GM04503 (cell line): ENCODE measurements around the gene PCYT1A.
"Not testable (repeated sequence)": the region's sequence is repeated elsewhere in the genome, so short reads cannot be mapped to it uniquely, and the experiment has no call there.

ENCODE experiments used
- DNase-seq: peaks from one replicate; pipeline ENCODE4 v3.0.0-alpha.2; 2012; ENCODE audit warnings: low read depth

The PCYT1A gene

GRCh38 chr3:196192524-196193051, 94.9 kb downstream of the PCYT1A start:
- DNase-seq = no peak

DNA sequence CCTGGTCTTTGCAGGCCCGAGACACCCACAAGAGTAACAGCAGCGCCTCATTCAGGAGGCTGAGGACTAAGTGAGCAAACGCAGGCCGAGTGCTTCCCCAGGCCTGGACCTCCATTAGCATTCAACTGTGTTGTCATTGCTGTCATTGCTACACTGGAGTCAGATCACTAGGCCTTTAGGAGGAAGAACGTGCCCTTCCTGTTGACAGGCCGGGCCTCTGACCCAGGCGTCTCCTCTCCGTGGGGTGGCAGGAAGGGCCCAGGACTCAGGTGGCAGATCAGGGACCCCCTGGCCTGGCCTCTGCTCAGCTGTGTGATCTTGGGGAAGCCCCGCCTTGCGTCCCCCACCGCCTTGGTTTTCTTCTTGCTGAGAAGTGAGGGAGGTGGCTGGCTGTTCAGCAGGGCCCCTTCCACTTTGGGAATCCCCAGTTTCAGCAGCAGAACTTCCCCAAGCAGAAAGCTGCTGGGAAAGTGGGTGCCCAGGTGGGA, 95.4 kb downstream of the PCYT1A start:
- DNase-seq = no peak

- DNase-seq = no peak
These were observed 97.8 kb downstream of the PCYT1A start for GRCh38 chr3:196189566-196190347.

- no peak for DNase-seq
These were observed 100.6 kb downstream of the PCYT1A start for GRCh38 chr3:196186651-196187573.

DNA sequence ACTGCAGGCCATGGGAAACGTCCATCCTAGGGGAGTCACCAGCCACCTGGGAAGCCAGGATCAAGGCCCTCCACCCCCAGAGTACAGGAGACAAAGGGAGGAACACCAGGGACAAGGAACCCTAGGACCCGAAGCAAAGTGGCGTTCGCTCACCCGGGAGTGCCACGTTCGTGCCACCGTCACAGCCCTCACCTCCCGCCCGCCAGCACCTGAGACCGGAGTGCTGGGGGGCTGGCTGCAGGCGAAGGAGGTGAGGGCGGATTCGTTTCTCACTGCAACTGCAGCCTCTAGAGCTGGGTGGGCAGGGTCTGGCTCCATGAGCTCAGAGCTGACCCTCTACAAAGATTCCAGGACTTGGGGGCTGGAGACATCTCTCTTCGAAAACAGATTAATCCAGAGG, 102.6 kb downstream of the PCYT1A start:
- DNase-seq = no peak

DNA sequence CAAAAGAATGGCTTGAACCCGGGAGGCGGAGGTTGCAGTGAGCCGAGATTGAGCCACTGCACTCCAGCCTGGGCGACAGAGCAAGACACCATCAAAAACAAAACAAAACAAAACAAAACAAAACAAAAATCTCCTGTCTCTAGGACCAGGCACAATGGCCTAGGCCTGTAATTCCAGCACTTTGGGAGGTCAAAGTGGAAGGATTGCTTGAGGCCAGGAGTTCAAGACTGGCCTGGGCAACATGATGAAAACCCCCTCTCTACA, 103.4 kb downstream of the PCYT1A start:
- not testable (repeated sequence) for DNase-seq

GRCh38 chr3:196181127-196181546, 106.4 kb downstream of the PCYT1A start:
- DNase-seq = no peak

- DNase-seq = no peak
These were observed 107.2 kb downstream of the PCYT1A start for GRCh38 chr3:196180346-196180745.
